OCI-LY7 (cell line): ENCODE measurements around the gene UNC80. TPM values are rescaled to one million over a fixed set of nuclear protein-coding genes. Genes with fewer than 3 reads are reported as not detected.

Source experiments
- BruUV-seq: library from RNA; stranded (reverse); fragments of 400-500 nt; replicated peaks from 2 replicates; lab custom pipeline; 2021; lab: Mats Ljungman, UMichigan
- CTCF ChIA-PET: fragments of 300-600 bp; sonication (Branson Sonifier 250); formaldehyde crosslinking; loops from one replicate; lab custom pipeline; 2022; ENCODE audit warnings: antibody characterized with exemption; ENCODE audit not compliant: unreplicated experiment; lab: Charles Lee
- POLR2A ChIA-PET: fragments of 300-600 bp; sonication (Branson Sonifier 250); formaldehyde crosslinking; loops from one replicate; lab custom pipeline; 2022; ENCODE audit warnings: antibody characterized with exemption; lab: Charles Lee
- DNase-seq: peaks from one replicate; pipeline ENCODE4 v3.0.0-alpha.2; 2015; ENCODE audit warnings: low spot score
- H2AFZ ChIP-seq: fragments of 200-600 bp; sonication (generic), shearing (Covaris generic); 2 replicates; pipeline ENCODE4 v1.6.1; 2014; ENCODE audit warnings: mild to moderate bottlenecking, antibody characterized with exemption, low read length, moderate library complexity
- H3K27ac ChIP-seq: fragments of 200-600 bp; sonication (generic); 2 replicates; pipeline ENCODE4 v1.5.1; 2014; ENCODE audit warnings: mixed run types, low read depth, mild to moderate bottlenecking, moderate library complexity, low read length, inconsistent platforms; ENCODE audit not compliant: poor library complexity, severe bottlenecking
- H3K36me3 ChIP-seq: fragments of 200-600 bp; sonication (generic); 2 replicates; pipeline ENCODE4 v1.6.1; 2014; ENCODE audit warnings: mild to moderate bottlenecking, antibody characterized with exemption, low read length, moderate library complexity, mixed read lengths; ENCODE audit not compliant: insufficient read depth
- H3K4me1 ChIP-seq: fragments of 200-600 bp; sonication (generic); 2 replicates; pipeline ENCODE4 v1.5.1; 2014; ENCODE audit warnings: mild to moderate bottlenecking, low read length; ENCODE audit not compliant: insufficient read depth, poor library complexity, severe bottlenecking
- H3K4me2 ChIP-seq: fragments of 200-600 bp; sonication (generic); 2 replicates; pipeline ENCODE4 v1.6.1; 2014; ENCODE audit warnings: mild to moderate bottlenecking, low read length
- H3K4me3 ChIP-seq: fragments of 200-600 bp; sonication (generic); 2 replicates; pipeline ENCODE4 v1.5.1; 2014; ENCODE audit warnings: mild to moderate bottlenecking, low read depth, low read length; ENCODE audit not compliant: poor library complexity, severe bottlenecking
- H3K79me2 ChIP-seq: fragments of 200-600 bp; sonication (generic); 2 replicates; pipeline ENCODE4 v1.6.1; 2016; ENCODE audit warnings: low read depth, mild to moderate bottlenecking, low read length, moderate library complexity, mixed read lengths; ENCODE audit not compliant: insufficient read depth
- H3K9me2 ChIP-seq: fragments of 200-600 bp; sonication (generic); 2 replicates; pipeline ENCODE4 v1.6.1; 2016; ENCODE audit warnings: mild to moderate bottlenecking, low read length, mixed read lengths; ENCODE audit not compliant: insufficient read depth
- H3K9me3 ChIP-seq: fragments of 200-600 bp; sonication (generic); 2 replicates; pipeline ENCODE4 v1.6.1; 2014; ENCODE audit warnings: mild to moderate bottlenecking, mixed run types, low read length, mixed read lengths
- H4K20me1 ChIP-seq: fragments of 200-600 bp; sonication (generic); 2 replicates; pipeline ENCODE4 v1.6.1; 2014; ENCODE audit warnings: mild to moderate bottlenecking, antibody characterized with exemption, low read length, moderate library complexity, mixed read lengths; ENCODE audit not compliant: insufficient read depth
- EZH2phosphoT487 ChIP-seq: fragments of 200-600 bp; sonication (generic); IDR thresholded peaks from 2 replicates; pipeline ENCODE4 v1.6.1; 2018; ENCODE audit warnings: low read depth, borderline replicate concordance, mild to moderate bottlenecking, mixed run types, antibody characterized with exemption, low read length, moderate library complexity, mixed read lengths
- intact Hi-C: fragments of 100-400 bp; cut with micrococcal nuclease; formaldehyde crosslinking; loops from one replicate; pipeline ENCODE4 v1.10.0; 2022; ENCODE audit not compliant: unreplicated experiment
- total RNA-seq, 2 experiments: library from RNA; depleted of rRNA in 1 of 2; stranded (reverse); fragments of >200 nt in 1 of 2; shearing (Covaris generic) in 1 of 2; gene quantifications; 2 replicates each; pipeline ENCODE4 v1.2.3, GENCODE V29; 2014 to 2022
- TF ChIP-seq, protein P1 (sequence below): fragments of 200-600 bp; sonication (generic); conservative IDR thresholded peaks from 2 replicates; pipeline ENCODE4 v1.5.1; 2014; ENCODE audit warnings: mild to moderate bottlenecking, antibody characterized with exemption, low read length, moderate library complexity, mixed read lengths

Gene UNC80
- total RNA-seq, 2 experiments from 2014 or later, result not detected

DNA sequence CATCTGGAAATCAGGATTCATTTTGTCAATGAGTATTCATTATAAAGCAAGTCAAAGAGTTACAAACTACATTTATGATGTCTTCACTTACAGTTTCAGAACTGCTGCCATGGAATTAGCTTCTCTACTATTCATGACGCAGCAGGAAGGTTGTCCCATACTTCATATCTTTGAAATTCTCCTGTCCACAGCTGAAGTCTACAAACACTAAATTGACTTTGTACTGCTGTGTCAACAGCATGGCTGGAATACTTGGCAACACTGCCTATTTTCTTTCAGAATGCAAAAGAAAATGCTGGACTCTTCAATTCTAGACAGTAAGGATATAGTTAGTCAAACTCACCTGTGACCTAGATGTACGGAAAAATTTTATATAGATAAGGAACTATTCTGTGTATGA lies 44.6 kb upstream of the UNC80 start:
- Histone ChIP-seq H4K20me1 (no peaks in the 10 kb centered on the region), H3K9me3 (no peaks in the 10 kb centered on the region), H3K4me1 (no peaks in the 10 kb centered on the region), H3K36me3 (no peaks in the 10 kb centered on the region), H2AFZ (no peak overlapping the region), H3K9me2 (no peaks in the 10 kb centered on the region), H3K79me2 (no peaks in the 10 kb centered on the region), H3K4me3 (no peak overlapping the region), H3K27ac (no peak overlapping the region), H3K4me2 (no peak overlapping the region)
- CTCF ChIA-PET, result no interaction called here
- POLR2A ChIA-PET, result interaction anchor here (1.0 kb wide), 1 partner anchor 12 kb away, joined by 3 read pairs; no protein-coding TSS in a partner anchor
- no TSS peak for BruUV-seq
- intact Hi-C loops, result no loop called here
- no peak for DNase-seq
- TF ChIP-seq EZH2phosphoT487, result no peak
- TF ChIP-seq, protein P1, sequence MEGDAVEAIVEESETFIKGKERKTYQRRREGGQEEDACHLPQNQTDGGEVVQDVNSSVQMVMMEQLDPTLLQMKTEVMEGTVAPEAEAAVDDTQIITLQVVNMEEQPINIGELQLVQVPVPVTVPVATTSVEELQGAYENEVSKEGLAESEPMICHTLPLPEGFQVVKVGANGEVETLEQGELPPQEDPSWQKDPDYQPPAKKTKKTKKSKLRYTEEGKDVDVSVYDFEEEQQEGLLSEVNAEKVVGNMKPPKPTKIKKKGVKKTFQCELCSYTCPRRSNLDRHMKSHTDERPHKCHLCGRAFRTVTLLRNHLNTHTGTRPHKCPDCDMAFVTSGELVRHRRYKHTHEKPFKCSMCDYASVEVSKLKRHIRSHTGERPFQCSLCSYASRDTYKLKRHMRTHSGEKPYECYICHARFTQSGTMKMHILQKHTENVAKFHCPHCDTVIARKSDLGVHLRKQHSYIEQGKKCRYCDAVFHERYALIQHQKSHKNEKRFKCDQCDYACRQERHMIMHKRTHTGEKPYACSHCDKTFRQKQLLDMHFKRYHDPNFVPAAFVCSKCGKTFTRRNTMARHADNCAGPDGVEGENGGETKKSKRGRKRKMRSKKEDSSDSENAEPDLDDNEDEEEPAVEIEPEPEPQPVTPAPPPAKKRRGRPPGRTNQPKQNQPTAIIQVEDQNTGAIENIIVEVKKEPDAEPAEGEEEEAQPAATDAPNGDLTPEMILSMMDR, result no peak

DNA sequence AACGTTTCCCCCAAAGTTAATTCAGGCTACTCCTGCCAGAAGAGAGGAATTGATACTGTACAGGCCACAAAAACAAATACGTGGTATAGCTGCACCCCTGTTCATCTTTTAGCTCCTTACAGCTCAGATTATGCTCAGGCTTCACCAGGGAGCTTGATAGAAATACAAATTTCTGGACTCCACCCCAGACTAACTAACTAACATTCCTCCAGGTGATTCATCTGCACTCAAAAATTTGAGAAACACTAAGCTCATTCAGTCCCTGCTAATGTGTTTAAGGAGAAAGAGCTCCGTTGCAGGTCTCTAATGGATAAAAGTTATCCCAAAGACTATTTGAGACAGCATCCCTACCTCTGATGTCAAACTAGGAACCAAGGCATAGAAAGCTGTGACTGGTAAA lies 36.8 kb upstream of the UNC80 start:
- H4K20me1 ChIP-seq, result no peaks in the 10 kb centered on the region
- no peaks in the 10 kb centered on the region for H3K4me1 ChIP-seq
- no peak overlapping the region for H3K4me2 ChIP-seq
- H3K9me3 ChIP-seq, result no peaks in the 10 kb centered on the region
- no peak for DNase-seq
- H3K9me2 ChIP-seq, result no peaks in the 10 kb centered on the region
- no peak overlapping the region for H3K27ac ChIP-seq
- TF ChIP-seq, protein P1, result no peak
- no peak for TF ChIP-seq EZH2phosphoT487
- no peak overlapping the region for H2AFZ ChIP-seq
- H3K4me3 ChIP-seq, result no peak overlapping the region
- no peaks in the 10 kb centered on the region for H3K79me2 ChIP-seq
- intact Hi-C loops, result no loop called here
- BruUV-seq, result no TSS peak
- ChIA-PET CTCF (no interaction called here), POLR2A (interaction anchor here (0.9 to 1.2 kb wide), 2 partner anchors 20 to 54 kb away, joined by 3 read pairs; no protein-coding TSS in a partner anchor)
- no peaks in the 10 kb centered on the region for H3K36me3 ChIP-seq

DNA sequence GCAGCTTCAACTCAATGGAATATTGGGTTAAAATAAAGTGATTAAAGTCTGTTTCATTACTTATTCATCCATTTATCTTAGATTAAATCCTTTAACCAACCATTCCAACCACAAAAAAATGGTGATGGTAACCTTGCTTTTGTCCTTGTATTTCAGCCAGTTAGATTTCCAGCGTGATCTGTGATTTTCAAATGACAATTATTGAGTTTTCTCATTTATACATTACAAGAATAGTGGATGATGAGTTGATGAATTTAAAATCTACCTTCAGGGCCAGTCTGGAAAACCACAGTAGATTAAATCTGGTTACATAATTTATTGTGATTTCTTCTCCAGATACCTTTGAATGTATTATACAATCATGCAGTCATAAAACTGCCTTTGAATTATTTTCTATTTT lies 29.7 kb upstream of the UNC80 start:
- ChIA-PET CTCF (no interaction called here), POLR2A (no interaction called here)
- Histone ChIP-seq H3K4me2 (no peak overlapping the region), H3K9me3 (no peaks in the 10 kb centered on the region), H3K9me2 (no peaks in the 10 kb centered on the region), H3K4me3 (no peak overlapping the region), H3K27ac (no peak overlapping the region), H2AFZ (no peak overlapping the region), H3K36me3 (no peaks in the 10 kb centered on the region), H4K20me1 (no peaks in the 10 kb centered on the region), H3K4me1 (no peaks in the 10 kb centered on the region), H3K79me2 (no peaks in the 10 kb centered on the region)
- TF ChIP-seq, protein P1, result no peak
- no peak for TF ChIP-seq EZH2phosphoT487
- intact Hi-C loops, result no loop called here
- no TSS peak for BruUV-seq
- no peak for DNase-seq
